ENCODE measurements around the gene RNF40. TPM values are rescaled to one million over a fixed set of nuclear protein-coding genes. Genes with fewer than 3 reads are reported as not detected.

RNF40 gene
- total RNA-seq, 6 experiments from 2014 or later, result 98.2 to 120 (median 104) TPM

GRCh38 chr16:30743716-30744115 lies 18.4 kb upstream of the RNF40 start:
- peaks cover 43% of the 10 kb centered on the region for H3K4me1 Mint-ChIP-seq (ENCODE audit: low read depth)
- TF ChIP-seq CTCF (IDR thresholded peaks at IDR 0.05), result no peak
- H3K4me3 Mint-ChIP-seq, result no peak overlapping the region
- no peak for DNase-seq
- no peak overlapping the region for H3K27ac Mint-ChIP-seq
- H3K36me3 Mint-ChIP-seq (ENCODE audit: low read depth), result peaks cover 28% of the 10 kb centered on the region
- H3K9me3 Mint-ChIP-seq, result no peaks in the 10 kb centered on the region
- H3K27me3 Mint-ChIP-seq (ENCODE audit: insufficient read depth), result peaks cover 3% of the 10 kb centered on the region

GRCh38 chr16:30744183-30744582 lies 17.9 kb upstream of the RNF40 start:
- Mint-ChIP-seq H3K27me3 (ENCODE audit: insufficient read depth) (peaks cover 1% of the 10 kb centered on the region; the same call in 1 of the 2 replicates), H3K4me1 (ENCODE audit: low read depth) (peaks cover 48% of the 10 kb centered on the region)

DNA sequence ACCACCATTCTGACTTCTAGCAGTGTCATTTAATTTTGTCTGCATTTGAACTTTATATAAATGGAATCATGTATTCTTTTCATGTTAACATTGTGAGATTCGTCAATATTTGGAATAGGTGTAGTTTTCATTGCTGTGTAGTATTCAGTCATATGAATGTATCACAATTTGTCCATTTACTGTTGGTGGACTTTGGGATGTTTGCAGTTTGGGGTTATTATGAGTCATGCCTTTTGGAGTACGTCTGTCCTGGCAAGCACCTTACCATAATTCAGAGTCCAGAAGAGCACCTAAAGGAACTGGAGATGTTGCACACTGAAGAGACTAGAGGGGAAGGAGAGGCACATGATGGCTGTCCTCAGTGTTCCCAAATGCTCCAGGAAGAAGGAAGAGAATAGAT lies 17.0 kb upstream of the RNF40 start:
- TF ChIP-seq CTCF (IDR thresholded peaks at IDR 0.05), result no peak
- no peaks in the 10 kb centered on the region for H3K9me3 Mint-ChIP-seq
- H3K4me1 Mint-ChIP-seq (ENCODE audit: low read depth), result peaks cover 54% of the 10 kb centered on the region
- H3K4me3 Mint-ChIP-seq, result no peak overlapping the region
- DNase-seq, result no peak
- H3K27ac Mint-ChIP-seq, result no peak overlapping the region
- peaks cover 4% of the 10 kb centered on the region for H3K27me3 Mint-ChIP-seq (ENCODE audit: insufficient read depth)
- H3K36me3 Mint-ChIP-seq (ENCODE audit: low read depth), result peaks cover 33% of the 10 kb centered on the region

More at GRCh38 chr16:30744183-30744582, 17.9 kb upstream of the RNF40 start:
- no peak for TF ChIP-seq CTCF (IDR thresholded peaks at IDR 0.05)
- Mint-ChIP-seq H3K9me3 (no peaks in the 10 kb centered on the region), H3K4me3 (no peak overlapping the region), H3K36me3 (ENCODE audit: low read depth) (peaks cover 30% of the 10 kb centered on the region), H3K27ac (no peak overlapping the region)
- DNase-seq, result no peak

GRCh38 chr16:30746638-30747175 lies 15.4 kb upstream of the RNF40 start:
- Mint-ChIP-seq H3K36me3 (ENCODE audit: low read depth) (peaks cover 31% of the 10 kb centered on the region), H3K4me1 (ENCODE audit: low read depth) (peaks cover 38% of the 10 kb centered on the region), H3K27me3 (ENCODE audit: insufficient read depth) (peaks cover 4% of the 10 kb centered on the region), H3K4me3 (peak overlapping the region; percentile 34), H3K27ac (peak overlapping the region; percentile 89), H3K9me3 (no peaks in the 10 kb centered on the region)
- TF ChIP-seq CTCF (IDR thresholded peaks at IDR 0.05), result no peak
- no peak for DNase-seq

- H3K36me3 Mint-ChIP-seq (ENCODE audit: low read depth), result peaks cover 25% of the 10 kb centered on the region
- peak overlapping the region; percentile 97 for H3K4me3 Mint-ChIP-seq
- TF ChIP-seq CTCF (IDR thresholded peaks at IDR 0.05), result no peak
- peak; percentile 52 for DNase-seq
- H3K27ac Mint-ChIP-seq, result peak overlapping the region; percentile 89
- H3K4me1 Mint-ChIP-seq (ENCODE audit: low read depth), result peaks cover 32% of the 10 kb centered on the region
- H3K27me3 Mint-ChIP-seq (ENCODE audit: insufficient read depth), result peaks cover 5% of the 10 kb centered on the region
- H3K9me3 Mint-ChIP-seq, result no peaks in the 10 kb centered on the region
Measured at GRCh38 chr16:30747331-30747730, 14.8 kb upstream of the RNF40 start.
